H9 (cell line): ENCODE results near the gene OR4D1. TPM values are rescaled to one million over a fixed set of nuclear protein-coding genes. Genes with fewer than 3 reads are reported as not detected.

Experiments used
- DNase-seq: peaks from one replicate; pipeline ENCODE4 v3.0.0-alpha.2; 2017
- H2AFZ ChIP-seq: one replicate; pipeline ENCODE4 v1.6.1; 2013; ENCODE audit warnings: mild to moderate bottlenecking, low read length, control low read depth, moderate library complexity
- H2AK5ac ChIP-seq: 2 replicates; pipeline ENCODE4 v1.6.1; 2013; ENCODE audit warnings: low read length, control low read depth, mixed read lengths; ENCODE audit not compliant: insufficient read length
- H2BK120ac ChIP-seq: one replicate; pipeline ENCODE4 v1.6.1; 2013; ENCODE audit warnings: low read depth, mild to moderate bottlenecking, low read length, control low read depth, inconsistent platforms; ENCODE audit not compliant: poor library complexity, severe bottlenecking
- H2BK12ac ChIP-seq: 2 replicates; pipeline ENCODE4 v1.6.1; 2013; ENCODE audit warnings: low read length, control low read depth, mixed read lengths, low read depth; ENCODE audit not compliant: insufficient read length
- H2BK15ac ChIP-seq: 2 replicates; pipeline ENCODE4 v1.6.1; 2013; ENCODE audit warnings: low read depth, low read length, control low read depth
- H2BK20ac ChIP-seq: one replicate; pipeline ENCODE4 v1.6.1; 2013; ENCODE audit warnings: low read depth, mild to moderate bottlenecking, low read length, control low read depth, inconsistent platforms; ENCODE audit not compliant: poor library complexity, severe bottlenecking
- H2BK5ac ChIP-seq: 2 replicates; pipeline ENCODE4 v1.6.1; 2013; ENCODE audit warnings: low read length, control low read depth, mixed read lengths; ENCODE audit not compliant: insufficient read length
- H3K14ac ChIP-seq: 2 replicates; pipeline ENCODE4 v1.6.1; 2013; ENCODE audit warnings: low read length, control low read depth; ENCODE audit not compliant: insufficient read depth
- H3K18ac ChIP-seq: 2 replicates; pipeline ENCODE4 v1.6.1; 2013; ENCODE audit warnings: low read depth, mild to moderate bottlenecking, mixed read lengths, low read length, control low read depth; ENCODE audit not compliant: insufficient read length
- H3K23ac ChIP-seq: 2 replicates; pipeline ENCODE4 v1.6.1; 2013; ENCODE audit warnings: low read length, control low read depth, mixed read lengths, low read depth; ENCODE audit not compliant: insufficient read length
- H3K23me2 ChIP-seq: 2 replicates; pipeline ENCODE4 v1.6.1; 2013; ENCODE audit warnings: low read depth, mild to moderate bottlenecking, mixed read lengths, low read length, control low read depth; ENCODE audit not compliant: insufficient read length, poor library complexity, severe bottlenecking
- H3K27ac ChIP-seq: 2 replicates; pipeline ENCODE4 v1.5.1; 2013; ENCODE audit warnings: low read length, control low read depth, mixed read lengths, low read depth; ENCODE audit not compliant: insufficient read length
- H3K27me3 ChIP-seq: 2 replicates; pipeline ENCODE4 v1.6.1; 2013; ENCODE audit warnings: low read length, control low read depth, inconsistent platforms; ENCODE audit not compliant: insufficient read depth
- H3K4ac ChIP-seq: 2 replicates; pipeline ENCODE4 v1.6.1; 2013; ENCODE audit warnings: low read depth, mild to moderate bottlenecking, control low read depth, inconsistent platforms, low read length, moderate library complexity
- H3K4me1 ChIP-seq: 2 replicates; pipeline ENCODE4 v1.6.1; 2013; ENCODE audit warnings: low read length, control low read depth, inconsistent platforms; ENCODE audit not compliant: insufficient read depth
- H3K4me2 ChIP-seq: 2 replicates; pipeline ENCODE4 v1.6.1; 2013; ENCODE audit warnings: low read length, control low read depth, mixed read lengths; ENCODE audit not compliant: insufficient read length, insufficient read depth
- H3K56ac ChIP-seq: 2 replicates; pipeline ENCODE4 v1.6.1; 2013; ENCODE audit warnings: low read depth, mild to moderate bottlenecking, mixed read lengths, low read length, control low read depth; ENCODE audit not compliant: insufficient read length
- H3K79me1 ChIP-seq: 2 replicates; pipeline ENCODE4 v1.6.1; 2013; ENCODE audit warnings: low read depth, mild to moderate bottlenecking, moderate library complexity, low read length, control low read depth, inconsistent platforms; ENCODE audit not compliant: insufficient read depth, poor library complexity, severe bottlenecking
- H3K79me2 ChIP-seq: 2 replicates; pipeline ENCODE4 v1.6.1; 2013; ENCODE audit warnings: low read length, control low read depth, inconsistent platforms; ENCODE audit not compliant: insufficient read depth
- H3K9ac ChIP-seq: 2 replicates; pipeline ENCODE4 v1.6.1; 2013; ENCODE audit warnings: low read length, control low read depth, mixed read lengths; ENCODE audit not compliant: insufficient read length; ENCODE audit errors: extremely low read depth
- H3K9me3 ChIP-seq: one replicate; pipeline ENCODE4 v1.6.1; 2013; ENCODE audit warnings: low read depth, low read length, inconsistent platforms; ENCODE audit not compliant: control insufficient read depth
- H3T11ph ChIP-seq: one replicate; pipeline ENCODE4 v1.6.1; 2013; ENCODE audit warnings: mild to moderate bottlenecking, low read length, control low read depth, inconsistent platforms
- H4K20me1 ChIP-seq: one replicate; pipeline ENCODE4 v1.6.1; 2013; ENCODE audit not compliant: control insufficient read depth, insufficient read length, insufficient read depth
- H4K5ac ChIP-seq: 2 replicates; pipeline ENCODE4 v1.6.1; 2013; ENCODE audit warnings: low read depth, mild to moderate bottlenecking, mixed read lengths, low read length, control low read depth; ENCODE audit not compliant: insufficient read length
- H4K8ac ChIP-seq: replicated peaks from 2 replicates; pipeline ENCODE4 v1.6.1; 2013; ENCODE audit warnings: low read length, control low read depth, mixed read lengths, low read depth; ENCODE audit not compliant: insufficient read length
- H4K91ac ChIP-seq: 2 replicates; pipeline ENCODE4 v1.6.1; 2013; ENCODE audit warnings: low read depth, mild to moderate bottlenecking, moderate library complexity, mixed read lengths, low read length, control low read depth; ENCODE audit not compliant: insufficient read length
- H3K27ac Mint-ChIP-seq, 3 experiments: 2 replicates in 2 of 3; 3 replicates in 1 of 3; pipeline ENCODE4 v1.8.0; 2020 to 2021; ENCODE audit warnings: mixed read lengths in 3 of 3, mild to moderate bottlenecking in 1 of 3, moderate library complexity in 1 of 3
- H3K27me3 Mint-ChIP-seq: 2 replicates; pipeline ENCODE4 v1.8.0; 2021; ENCODE audit warnings: low read depth, mild to moderate bottlenecking, moderate library complexity, mixed read lengths
- H3K36me3 Mint-ChIP-seq, 3 experiments: 2 replicates in 2 of 3; 3 replicates in 1 of 3; pipeline ENCODE4 v1.8.0; 2020 to 2021; ENCODE audit warnings: low read depth in 3 of 3, mixed read lengths in 3 of 3; ENCODE audit not compliant: insufficient read depth in 1 of 3
- H3K4me1 Mint-ChIP-seq, 2 experiments: 2 replicates each; pipeline ENCODE4 v1.8.0; 2020; ENCODE audit warnings: mixed read lengths in 2 of 2
- H3K4me3 Mint-ChIP-seq, 2 experiments: 2 replicates in 1 of 2; 3 replicates in 1 of 2; pipeline ENCODE4 v1.8.0; 2020 to 2021; ENCODE audit warnings: mild to moderate bottlenecking in 2 of 2, mixed read lengths in 2 of 2, moderate library complexity in 1 of 2
- H3K9me3 Mint-ChIP-seq, 2 experiments: 2 replicates in 1 of 2; 3 replicates in 1 of 2; pipeline ENCODE4 v1.8.0; 2020; ENCODE audit warnings: mild to moderate bottlenecking in 2 of 2, mixed read lengths in 2 of 2, moderate library complexity in 1 of 2
- WGBS: extraction: QIAGEN DNeasy Blood & Tissue Kit; methylation state at CpG from one replicate; pipeline ENCODE4 v1.1.7; 2013; ENCODE audit warnings: missing lambda C conversion rate, low lambda C conversion rate, mixed read lengths; ENCODE audit not compliant: insufficient read length; ENCODE audit errors: extremely low coverage; 5-methylcytosine and 5-hydroxymethylcytosine counted together
- total RNA-seq: library from RNA; stranded (reverse); gene quantifications from 2 replicates; pipeline ENCODE4 v1.2.1, GENCODE V29; 2021
- TF ChIP-seq, protein P1 (sequence below): fragments of 200-600 bp; sonication (generic); conservative IDR thresholded peaks from 3 replicates; pipeline ENCODE4 v1.8.0; 2021; ENCODE audit warnings: antibody characterized with exemption, mild to moderate bottlenecking

The OR4D1 gene
- total RNA-seq, 1 experiment from 2014 or later, result 0.11 TPM

DNA sequence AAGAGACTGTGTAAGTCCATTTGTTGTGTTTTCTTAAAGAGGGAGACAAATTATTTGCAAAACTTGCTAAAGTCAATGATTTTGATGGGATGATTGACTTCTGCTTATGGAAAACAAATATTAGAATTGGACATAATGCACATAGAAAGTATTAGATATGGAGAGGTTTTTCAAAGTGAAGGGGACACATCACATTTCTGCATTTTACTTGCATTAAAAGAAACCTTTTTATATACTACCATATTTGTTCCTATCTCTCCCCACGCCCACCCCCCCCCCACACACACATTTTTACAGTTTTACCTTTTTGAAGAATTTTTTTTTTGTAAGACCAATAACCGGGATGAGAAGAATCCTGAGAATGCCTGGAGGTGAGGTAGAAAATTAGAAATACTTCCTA is 10.0 kb downstream of the OR4D1 start:
- no peak overlapping the region for H3K56ac ChIP-seq
- no peaks in the 10 kb centered on the region for H3K79me1 ChIP-seq
- H3T11ph ChIP-seq, result no peak overlapping the region
- H3K9ac ChIP-seq, result no peak overlapping the region
- H2AFZ ChIP-seq, result no peak overlapping the region
- H4K8ac ChIP-seq, result no peak overlapping the region
- no peak overlapping the region for H3K18ac ChIP-seq
- no peak for DNase-seq
- no peaks in the 10 kb centered on the region for H4K20me1 ChIP-seq
- Mint-ChIP-seq H3K4me3 (no peak overlapping the region), H3K4me1 (peaks cover 6 to 7% of the 10 kb centered on the region in 2 experiments), H3K27me3 (peaks cover 85% of the 10 kb centered on the region), H3K27ac (no peak overlapping the region), H3K36me3 (no peaks in the 10 kb centered on the region; a peak in 1 of 7 replicates), H3K9me3 (no peaks in the 10 kb centered on the region)
- H3K14ac ChIP-seq, result no peak overlapping the region
- TF ChIP-seq, protein P1, sequence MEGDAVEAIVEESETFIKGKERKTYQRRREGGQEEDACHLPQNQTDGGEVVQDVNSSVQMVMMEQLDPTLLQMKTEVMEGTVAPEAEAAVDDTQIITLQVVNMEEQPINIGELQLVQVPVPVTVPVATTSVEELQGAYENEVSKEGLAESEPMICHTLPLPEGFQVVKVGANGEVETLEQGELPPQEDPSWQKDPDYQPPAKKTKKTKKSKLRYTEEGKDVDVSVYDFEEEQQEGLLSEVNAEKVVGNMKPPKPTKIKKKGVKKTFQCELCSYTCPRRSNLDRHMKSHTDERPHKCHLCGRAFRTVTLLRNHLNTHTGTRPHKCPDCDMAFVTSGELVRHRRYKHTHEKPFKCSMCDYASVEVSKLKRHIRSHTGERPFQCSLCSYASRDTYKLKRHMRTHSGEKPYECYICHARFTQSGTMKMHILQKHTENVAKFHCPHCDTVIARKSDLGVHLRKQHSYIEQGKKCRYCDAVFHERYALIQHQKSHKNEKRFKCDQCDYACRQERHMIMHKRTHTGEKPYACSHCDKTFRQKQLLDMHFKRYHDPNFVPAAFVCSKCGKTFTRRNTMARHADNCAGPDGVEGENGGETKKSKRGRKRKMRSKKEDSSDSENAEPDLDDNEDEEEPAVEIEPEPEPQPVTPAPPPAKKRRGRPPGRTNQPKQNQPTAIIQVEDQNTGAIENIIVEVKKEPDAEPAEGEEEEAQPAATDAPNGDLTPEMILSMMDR, result no peak
- no peak overlapping the region for H3K4ac ChIP-seq
- H3K9me3 ChIP-seq, result no peaks in the 10 kb centered on the region
- H2BK5ac ChIP-seq, result no peak overlapping the region
- H2BK15ac ChIP-seq, result no peak overlapping the region
- no peaks in the 10 kb centered on the region; the same call in 1 of the 2 replicates for H3K4me1 ChIP-seq
- H2AK5ac ChIP-seq, result no peak overlapping the region
- no peak overlapping the region for H3K27ac ChIP-seq
- H3K23ac ChIP-seq, result no peak overlapping the region
- no peak overlapping the region for H2BK20ac ChIP-seq
- H3K79me2 ChIP-seq, result no peaks in the 10 kb centered on the region
- no peak overlapping the region for H2BK120ac ChIP-seq
- no peak overlapping the region for H4K5ac ChIP-seq
- H3K27me3 ChIP-seq, result no peaks in the 10 kb centered on the region; the same call in 1 of the 2 replicates
- H3K23me2 ChIP-seq, result peaks cover 11% of the 10 kb centered on the region
- H2BK12ac ChIP-seq, result no peak overlapping the region
- no CpG with 5 or more reads among the region's 2 CpGs for WGBS
- no peak overlapping the region for H3K4me2 ChIP-seq
- H4K91ac ChIP-seq, result no peak overlapping the region
